Fibroblast of pulmonary artery (primary cell): ENCODE results near the gene KRT77.

Source experiments
- DNase-seq: peaks from one replicate; pipeline ENCODE4 v3.0.0-alpha.2; 2010; ENCODE audit warnings: low read depth
- H3K4me3 ChIP-seq: replicated peaks from 2 replicates; pipeline ENCODE4 v1.5.1; 2011; ENCODE audit warnings: low read depth, mild to moderate bottlenecking, control low read depth, low read length, moderate library complexity
- CTCF ChIP-seq: IDR thresholded peaks from 2 replicates; pipeline ENCODE4 v1.5.1; 2011; ENCODE audit warnings: mild to moderate bottlenecking, control low read depth, low read length, inconsistent platforms; ENCODE audit errors: missing control alignments

Gene KRT77

GRCh38 chr12:52669426-52669825 is 33.9 kb downstream of the KRT77 start:
- no peak for DNase-seq
- no peak for TF ChIP-seq CTCF
- no peak overlapping the region for H3K4me3 ChIP-seq

GRCh38 chr12:52667931-52668330 is 35.4 kb downstream of the KRT77 start:
- H3K4me3 ChIP-seq: no peak overlapping the region
- no peak for TF ChIP-seq CTCF
- no peak for DNase-seq

GRCh38 chr12:52667509-52667908 is 35.8 kb downstream of the KRT77 start:
- no peak for DNase-seq
- TF ChIP-seq CTCF: peak; percentile 33
- no peak overlapping the region for H3K4me3 ChIP-seq

- H3K4me3 ChIP-seq: no peak overlapping the region
- no peak for DNase-seq
- TF ChIP-seq CTCF: no peak
These were observed 36.9 kb downstream of the KRT77 start for GRCh38 chr12:52666471-52666870.

GRCh38 chr12:52663420-52663819 is 39.9 kb downstream of the KRT77 start:
- TF ChIP-seq CTCF: no peak
- H3K4me3 ChIP-seq: no peak overlapping the region
- DNase-seq: no peak

GRCh38 chr12:52662918-52663229 is 40.5 kb downstream of the KRT77 start:
- no peak for DNase-seq
- H3K4me3 ChIP-seq: no peak overlapping the region
- TF ChIP-seq CTCF: no peak

- DNase-seq: no peak
- TF ChIP-seq CTCF: no peak
- H3K4me3 ChIP-seq: no peak overlapping the region
These were observed 41.0 kb downstream of the KRT77 start for GRCh38 chr12:52662093-52662917.
